ENCODE measurements around the gene ITK. TPM values are rescaled to one million over a fixed set of nuclear protein-coding genes. Genes with fewer than 3 reads are reported as not detected.

The ITK gene
- total and polyA plus RNA-seq, 2 donors (not counting 1 experiment from before 2014, with no cell fraction given) = 0.75 to 1.1 TPM

DNA sequence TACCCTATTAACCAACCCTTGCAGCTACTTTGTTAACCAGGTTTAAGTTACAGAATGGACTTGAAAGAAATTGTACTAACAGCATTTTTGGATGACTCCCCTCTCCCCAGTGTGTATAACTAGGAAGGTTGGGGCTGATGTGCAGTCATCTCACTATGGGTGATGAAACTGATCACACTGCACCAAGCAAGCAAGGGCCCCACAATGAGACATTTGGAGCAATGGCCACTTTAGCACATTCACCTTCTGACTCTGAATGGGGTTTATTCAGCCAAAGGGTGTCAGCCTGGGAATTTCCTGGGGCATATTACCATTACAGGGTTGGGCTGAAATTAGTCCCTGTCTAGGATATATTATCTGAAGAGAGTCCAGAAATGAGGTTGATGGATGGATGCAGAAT is 66.6 kb downstream of the ITK start:
- Mint-ChIP-seq H3K27me3 (no peaks in the 10 kb centered on the region), H3K4me1 (peaks cover 14% of the 10 kb centered on the region), H3K4me3 (no peak overlapping the region), H3K27ac (no peak overlapping the region), H3K9me3 (ENCODE audit: insufficient read depth) (no peaks in the 10 kb centered on the region)
- no peak overlapping the region for H2AFZ ChIP-seq (ENCODE audit: insufficient read depth, low read depth, low read length, poor library complexity, severe bottlenecking)
- H3K9me3 ChIP-seq (ENCODE audit: control extremely low read depth in 1 of 3, control insufficient read depth in 2 of 3, insufficient read depth in 1 of 3, low read length in 2 of 3) = no peaks in the 10 kb centered on the region
- no peaks in the 10 kb centered on the region for H4K20me1 ChIP-seq (ENCODE audit: control insufficient read depth, insufficient read depth, low read length, poor library complexity, severe bottlenecking)
- no peak overlapping the region for H3K4me2 ChIP-seq (replicated peaks; ENCODE audit: low read depth, low read length, poor library complexity, severe bottlenecking)
- no peak for TF ChIP-seq EZH2 (IDR thresholded peaks at IDR 0.05; ENCODE audit: borderline replicate concordance, insufficient read depth, low read depth, low read length, poor library complexity, severe bottlenecking)
- TF ChIP-seq, protein P1, sequence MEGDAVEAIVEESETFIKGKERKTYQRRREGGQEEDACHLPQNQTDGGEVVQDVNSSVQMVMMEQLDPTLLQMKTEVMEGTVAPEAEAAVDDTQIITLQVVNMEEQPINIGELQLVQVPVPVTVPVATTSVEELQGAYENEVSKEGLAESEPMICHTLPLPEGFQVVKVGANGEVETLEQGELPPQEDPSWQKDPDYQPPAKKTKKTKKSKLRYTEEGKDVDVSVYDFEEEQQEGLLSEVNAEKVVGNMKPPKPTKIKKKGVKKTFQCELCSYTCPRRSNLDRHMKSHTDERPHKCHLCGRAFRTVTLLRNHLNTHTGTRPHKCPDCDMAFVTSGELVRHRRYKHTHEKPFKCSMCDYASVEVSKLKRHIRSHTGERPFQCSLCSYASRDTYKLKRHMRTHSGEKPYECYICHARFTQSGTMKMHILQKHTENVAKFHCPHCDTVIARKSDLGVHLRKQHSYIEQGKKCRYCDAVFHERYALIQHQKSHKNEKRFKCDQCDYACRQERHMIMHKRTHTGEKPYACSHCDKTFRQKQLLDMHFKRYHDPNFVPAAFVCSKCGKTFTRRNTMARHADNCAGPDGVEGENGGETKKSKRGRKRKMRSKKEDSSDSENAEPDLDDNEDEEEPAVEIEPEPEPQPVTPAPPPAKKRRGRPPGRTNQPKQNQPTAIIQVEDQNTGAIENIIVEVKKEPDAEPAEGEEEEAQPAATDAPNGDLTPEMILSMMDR (IDR thresholded peaks at IDR 0.05) = no peak
- no peak for ATAC-seq (ENCODE audit: low read depth)
- no peaks in the 10 kb centered on the region for H3K79me2 ChIP-seq (ENCODE audit: control insufficient read depth, insufficient read depth, low read length)
- H3K9ac ChIP-seq (ENCODE audit: low read length) = no peak overlapping the region
- no peaks in the 10 kb centered on the region for H3K36me3 ChIP-seq (replicated peaks in 1 of 2; ENCODE audit: control extremely low read depth in 1 of 2, control insufficient read depth in 1 of 2, extremely low read depth in 1 of 2, insufficient read depth in 2 of 2, low read length in 1 of 2)
- ChIA-PET CTCF (interaction anchor here (24.2 kb wide), 1 partner anchor 75 kb away, joined by 495 read pairs; no protein-coding TSS in a partner anchor), POLR2A (no interaction called here)
- no peak for DNase-seq
- no peaks in the 10 kb centered on the region for H3K27me3 ChIP-seq (replicated peaks in 1 of 4; ENCODE audit: control extremely low read depth in 1 of 4, control insufficient read depth in 3 of 4, insufficient read depth in 4 of 4, low read length in 3 of 4)
- no peak overlapping the region for H3K4me3 ChIP-seq (ENCODE audit: control extremely low read depth in 1 of 5, extremely low read depth in 1 of 5, insufficient read depth in 1 of 5, low read depth in 2 of 5, low read length in 4 of 5)
- intact Hi-C loops (cut with micrococcal nuclease) = no loop called here
- peaks cover 7 to 8% of the 10 kb centered on the region in 2 donors for H3K4me1 ChIP-seq (ENCODE audit: control insufficient read depth in 2 of 2, insufficient read depth in 2 of 2, low read length in 2 of 2)
- no peak overlapping the region for H3K27ac ChIP-seq (ENCODE audit: low read length in 2 of 2)

DNA sequence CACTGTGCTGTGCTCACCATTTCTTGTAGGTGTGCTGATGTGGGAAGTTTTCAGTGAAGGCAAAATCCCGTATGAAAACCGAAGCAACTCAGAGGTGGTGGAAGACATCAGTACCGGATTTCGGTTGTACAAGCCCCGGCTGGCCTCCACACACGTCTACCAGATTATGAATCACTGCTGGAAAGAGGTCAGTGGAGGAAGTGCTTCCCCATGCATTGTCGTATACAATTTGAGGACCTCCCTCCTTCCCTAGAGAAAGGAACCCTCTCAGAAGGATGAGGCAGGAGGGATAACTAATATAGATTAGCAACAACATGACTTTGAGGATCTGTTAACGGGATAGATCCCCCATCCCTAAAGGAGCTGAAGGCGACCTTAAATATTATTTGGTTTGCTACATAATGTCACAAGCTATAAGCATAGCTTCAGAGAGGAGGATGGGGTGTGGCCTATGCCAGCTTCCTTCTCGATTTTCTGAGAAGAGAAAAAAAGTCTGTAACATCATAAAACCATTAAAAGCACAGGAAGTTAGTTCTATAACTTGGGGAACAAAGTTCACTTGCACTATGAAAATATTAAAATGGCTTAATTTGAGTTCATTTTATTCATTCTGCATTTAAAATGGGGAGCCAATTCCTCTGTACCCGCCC is 68.3 kb downstream of the ITK start:
- peaks cover 21 to 23% of the 10 kb centered on the region in 2 donors for H3K4me1 ChIP-seq (ENCODE audit: control insufficient read depth in 2 of 2, insufficient read depth in 2 of 2, low read length in 2 of 2)
- H3K9me3 ChIP-seq (ENCODE audit: control extremely low read depth in 1 of 3, control insufficient read depth in 2 of 3, insufficient read depth in 1 of 3, low read length in 2 of 3) = no peaks in the 10 kb centered on the region
- H3K9ac ChIP-seq (ENCODE audit: low read length) = no peak overlapping the region
- POLR2A ChIA-PET = no interaction called here
- Mint-ChIP-seq H3K9me3 (ENCODE audit: insufficient read depth) (no peaks in the 10 kb centered on the region), H3K4me3 (no peak overlapping the region), H3K27ac (peak overlapping the region; percentile 55), H3K4me1 (peaks cover 30% of the 10 kb centered on the region), H3K27me3 (no peaks in the 10 kb centered on the region)
- no peak overlapping the region for H3K27ac ChIP-seq (ENCODE audit: low read length in 2 of 2)
- DNase-seq (no peak), ATAC-seq (ENCODE audit: low read depth) (no peak)
- no peaks in the 10 kb centered on the region for H3K79me2 ChIP-seq (ENCODE audit: control insufficient read depth, insufficient read depth, low read length)
- CTCF ChIA-PET = interaction anchor here (0.5 to 24.2 kb wide), 6 partner anchors 12 to 873 kb away, joined by 3 to 495 read pairs (median 4); no protein-coding TSS in a partner anchor
- TF ChIP-seq, protein P1 (IDR thresholded peaks at IDR 0.05) = no peak
- TF ChIP-seq EZH2 (IDR thresholded peaks at IDR 0.05; ENCODE audit: borderline replicate concordance, insufficient read depth, low read depth, low read length, poor library complexity, severe bottlenecking) = no peak
- no peaks in the 10 kb centered on the region for H3K36me3 ChIP-seq (replicated peaks in 1 of 2; ENCODE audit: control extremely low read depth in 1 of 2, control insufficient read depth in 1 of 2, extremely low read depth in 1 of 2, insufficient read depth in 2 of 2, low read length in 1 of 2)
- intact Hi-C loops (cut with micrococcal nuclease) = no loop called here
- WGBS (ENCODE audit: insufficient coverage) = 100% methylated on average over 1 of the region's 11 CpGs
- H2AFZ ChIP-seq (ENCODE audit: insufficient read depth, low read depth, low read length, poor library complexity, severe bottlenecking) = no peak overlapping the region
- no peak overlapping the region for H3K4me2 ChIP-seq (replicated peaks; ENCODE audit: low read depth, low read length, poor library complexity, severe bottlenecking)
- H3K4me3 ChIP-seq (ENCODE audit: control extremely low read depth in 1 of 5, extremely low read depth in 1 of 5, insufficient read depth in 1 of 5, low read depth in 2 of 5, low read length in 4 of 5) = no peak overlapping the region
- no peaks in the 10 kb centered on the region for H4K20me1 ChIP-seq (ENCODE audit: control insufficient read depth, insufficient read depth, low read length, poor library complexity, severe bottlenecking)
- H3K27me3 ChIP-seq (replicated peaks in 1 of 4; ENCODE audit: control extremely low read depth in 1 of 4, control insufficient read depth in 3 of 4, insufficient read depth in 4 of 4, low read length in 3 of 4) = no peaks in the 10 kb centered on the region

Data from B cell (primary cell).